OCI-LY7 (cell line): ENCODE measurements around the gene C16orf95.

Source experiments
- CTCF ChIP-seq: fragments of 200-600 bp; sonication (generic); conservative IDR thresholded peaks from 2 replicates; pipeline ENCODE4 v1.5.1; 2014; ENCODE audit warnings: mild to moderate bottlenecking, antibody characterized with exemption, low read length, moderate library complexity, mixed read lengths
- EZH2phosphoT487 ChIP-seq: fragments of 200-600 bp; sonication (generic); IDR thresholded peaks from 2 replicates; pipeline ENCODE4 v1.6.1; 2018; ENCODE audit warnings: low read depth, borderline replicate concordance, mild to moderate bottlenecking, mixed run types, antibody characterized with exemption, low read length, moderate library complexity, mixed read lengths

DNA sequence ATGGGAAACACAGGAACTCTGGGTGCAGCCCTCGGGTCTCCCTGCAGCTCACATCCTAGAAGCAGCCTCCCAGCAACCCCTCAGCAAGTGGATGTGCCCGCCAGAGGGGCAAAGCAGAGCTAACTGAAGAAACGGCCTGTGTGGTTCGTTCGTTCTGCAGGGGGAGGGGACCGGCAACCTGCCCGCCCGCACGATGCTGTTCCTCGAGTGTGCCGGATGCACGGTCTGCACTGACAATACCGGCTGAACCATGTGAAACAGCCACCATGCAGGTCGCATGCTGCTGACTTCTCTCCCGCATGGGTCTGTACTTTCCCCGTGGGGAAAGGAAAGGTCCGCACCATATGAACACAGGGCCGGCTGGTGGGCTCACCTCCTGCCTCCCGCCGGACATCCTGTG lies 25.3 kb upstream of the C16orf95 start:
- TF ChIP-seq CTCF (no peak), EZH2phosphoT487 (no peak)
